ENCODE results near the gene EZH1.

Gene EZH1

DNA sequence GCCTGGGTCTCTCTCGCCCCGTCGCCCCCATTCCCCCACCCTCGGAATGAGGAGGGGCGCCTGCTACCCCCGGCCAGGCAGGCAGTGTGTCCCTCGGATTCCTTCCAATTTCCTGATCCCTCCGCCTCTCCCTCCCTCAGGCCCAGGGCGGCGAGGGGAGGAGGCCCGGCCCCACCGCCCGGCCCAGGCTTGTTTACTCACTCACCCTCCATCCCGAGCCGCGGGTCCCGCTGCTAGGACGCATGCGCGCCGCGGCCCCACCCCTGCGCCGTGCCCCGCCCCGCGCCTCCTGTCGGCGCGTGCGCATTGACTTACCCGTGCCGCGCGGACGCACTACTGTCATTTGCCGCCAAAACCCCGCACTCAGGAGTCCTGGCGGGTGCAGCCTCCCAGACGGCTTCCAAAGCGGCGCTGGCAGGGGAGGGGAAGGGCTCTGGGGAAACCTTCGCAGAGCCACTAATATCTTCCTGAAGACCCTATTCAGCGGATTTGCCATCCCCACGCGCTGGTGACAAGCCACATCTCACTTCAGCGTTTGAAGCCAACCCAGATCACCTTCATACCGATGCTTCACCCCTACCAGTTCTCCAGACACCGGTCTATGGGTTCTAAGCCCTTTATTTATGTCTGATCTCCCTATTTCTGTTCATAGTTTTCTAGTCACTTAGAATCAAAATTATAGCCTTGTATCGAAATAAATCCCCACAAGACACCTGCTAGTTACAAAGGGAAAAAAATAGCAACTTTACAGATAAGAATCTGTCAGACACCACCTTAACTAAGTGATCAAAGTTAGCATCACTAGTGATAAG is at the start of gene EZH1:
EZH1 (minus strand) TSS at position 235 of the 812 bp plus-strand sequence. CDS start 16,099 bp downstream, outside the sequence.
- peak; percentile 86 to 88 for DNase-seq (ENCODE audit: low read depth in 2 of 2)

DNA sequence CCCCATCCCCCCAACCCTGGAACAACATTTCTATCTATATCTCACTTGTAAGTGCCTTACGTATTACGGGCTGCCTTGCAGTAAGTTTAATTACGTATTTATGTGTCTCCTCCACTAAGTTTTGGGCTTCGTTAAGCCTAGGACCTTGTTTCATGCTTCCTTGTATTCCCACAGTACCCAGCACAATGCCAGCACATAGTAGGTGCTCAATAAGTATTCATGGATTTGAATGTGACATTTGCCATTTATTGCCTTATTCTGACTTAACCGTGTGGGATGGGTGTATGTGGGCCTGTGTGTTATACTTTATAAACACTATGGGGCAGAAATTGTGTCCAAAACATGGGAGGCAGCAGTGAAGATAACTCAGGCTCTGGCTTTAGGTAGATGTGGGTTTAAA is 47.7 kb upstream of the EZH1 start:
- no peak for DNase-seq (ENCODE audit: low read depth in 2 of 2)

DNA sequence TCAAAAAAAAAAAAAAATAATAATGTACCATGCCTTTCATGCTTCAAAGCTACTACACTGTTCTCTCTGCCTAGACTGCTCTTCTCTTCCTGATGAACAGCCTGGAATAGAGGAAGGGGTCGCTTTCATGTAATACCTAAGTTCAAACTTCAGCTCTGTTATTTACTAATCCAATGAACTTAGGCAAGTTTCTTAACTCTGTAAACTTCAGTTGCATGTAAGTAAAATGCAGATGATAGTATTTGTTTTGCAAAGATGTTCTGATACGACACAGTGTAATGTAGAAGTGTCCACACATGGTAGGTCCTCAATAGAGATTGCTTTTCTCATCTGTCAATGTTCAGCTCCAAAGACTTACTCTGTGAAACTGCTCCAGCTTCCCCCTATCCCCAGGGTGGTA is 47.1 kb upstream of the EZH1 start:
- no peak for DNase-seq (ENCODE audit: low read depth in 2 of 2)

DNA sequence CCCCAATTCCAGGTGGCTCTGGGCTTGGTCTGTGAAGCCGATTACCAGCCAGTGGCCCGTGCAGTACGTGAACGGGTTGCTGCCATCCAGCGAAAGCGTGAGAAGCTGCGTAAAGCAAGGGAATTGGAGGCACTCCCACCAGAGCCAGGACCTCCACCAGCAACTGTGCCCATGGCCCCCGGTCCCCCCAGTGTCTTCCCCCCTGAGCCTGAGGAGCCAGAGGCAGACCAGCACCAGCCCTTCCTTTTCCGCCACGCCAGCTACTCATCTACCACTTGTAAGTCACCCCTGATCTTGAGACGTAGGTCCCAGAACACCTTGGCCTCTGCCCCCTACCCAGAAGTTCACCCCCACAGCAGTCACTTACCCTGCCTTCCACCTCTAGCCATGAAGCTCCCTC is 42.4 kb upstream of the EZH1 start:
- DNase-seq (ENCODE audit: low read depth in 2 of 2), result no peak

DNA sequence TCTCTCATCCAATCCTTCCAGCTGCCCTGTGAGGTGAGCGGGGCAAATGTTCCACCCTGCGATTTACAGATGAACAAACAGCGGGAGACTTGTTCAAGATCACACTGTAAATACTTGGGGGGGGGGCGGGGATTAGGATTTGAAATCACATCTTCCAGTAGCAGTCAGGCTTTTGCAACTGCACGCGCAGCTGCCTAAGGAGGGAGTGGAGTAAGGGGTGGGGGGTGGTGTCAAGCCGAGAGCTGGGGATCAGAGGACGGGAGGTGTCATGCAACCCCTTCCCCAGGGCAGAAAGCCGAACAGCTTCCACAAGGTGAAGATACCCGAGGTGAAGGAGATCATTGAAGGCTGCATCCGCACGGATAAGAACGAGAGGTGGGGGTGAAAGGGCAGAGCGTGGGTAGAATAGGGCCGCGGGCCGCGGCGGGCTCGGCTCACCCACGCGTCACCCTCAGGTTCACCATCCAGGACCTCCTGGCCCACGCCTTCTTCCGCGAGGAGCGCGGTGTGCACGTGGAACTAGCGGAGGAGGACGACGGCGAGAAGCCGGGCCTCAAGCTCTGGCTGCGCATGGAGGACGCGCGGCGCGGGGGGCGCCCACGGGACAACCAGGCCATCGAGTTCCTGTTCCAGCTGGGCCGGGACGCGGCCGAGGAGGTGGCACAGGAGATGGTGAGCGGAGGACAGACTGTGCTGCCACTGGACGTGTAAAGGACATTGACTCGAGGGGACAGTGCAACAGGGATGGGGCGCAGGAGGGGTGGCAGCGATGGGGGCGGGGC is 40.2 kb upstream of the EZH1 start:
- DNase-seq (ENCODE audit: low read depth in 2 of 2), result no peak

DNA sequence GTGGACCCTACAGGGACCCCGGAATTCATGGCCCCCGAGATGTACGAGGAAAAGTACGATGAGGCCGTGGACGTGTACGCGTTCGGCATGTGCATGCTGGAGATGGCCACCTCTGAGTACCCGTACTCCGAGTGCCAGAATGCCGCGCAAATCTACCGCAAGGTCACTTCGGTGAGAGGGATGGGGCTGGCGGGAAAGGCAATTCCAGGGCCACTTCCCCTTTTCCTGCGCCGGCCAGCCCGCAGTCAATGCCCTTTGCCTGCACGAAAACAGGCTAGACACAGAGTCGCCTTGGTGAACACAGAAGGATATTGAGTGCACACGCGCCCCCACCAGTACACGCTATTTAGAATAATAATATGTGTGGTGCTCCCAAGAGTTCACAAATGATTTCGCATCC is 39.6 kb upstream of the EZH1 start:
- DNase-seq (ENCODE audit: low read depth in 2 of 2), result no peak

DNA sequence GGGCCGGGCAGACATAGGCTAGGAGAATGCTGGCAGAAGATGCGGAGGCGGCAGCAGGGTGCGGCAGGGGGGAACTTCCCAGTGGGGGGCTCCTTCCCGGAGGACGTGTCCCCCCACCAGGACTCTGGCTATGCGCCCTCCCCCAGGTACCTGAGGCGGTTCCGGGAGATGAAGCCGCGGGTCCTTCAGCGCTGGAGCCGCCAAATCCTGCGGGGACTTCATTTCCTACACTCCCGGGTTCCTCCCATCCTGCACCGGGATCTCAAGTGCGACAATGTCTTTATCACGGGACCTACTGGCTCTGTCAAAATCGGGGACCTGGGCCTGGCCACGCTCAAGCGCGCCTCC is 38.9 kb upstream of the EZH1 start:
- DNase-seq (ENCODE audit: low read depth in 2 of 2), result no peak

DNA sequence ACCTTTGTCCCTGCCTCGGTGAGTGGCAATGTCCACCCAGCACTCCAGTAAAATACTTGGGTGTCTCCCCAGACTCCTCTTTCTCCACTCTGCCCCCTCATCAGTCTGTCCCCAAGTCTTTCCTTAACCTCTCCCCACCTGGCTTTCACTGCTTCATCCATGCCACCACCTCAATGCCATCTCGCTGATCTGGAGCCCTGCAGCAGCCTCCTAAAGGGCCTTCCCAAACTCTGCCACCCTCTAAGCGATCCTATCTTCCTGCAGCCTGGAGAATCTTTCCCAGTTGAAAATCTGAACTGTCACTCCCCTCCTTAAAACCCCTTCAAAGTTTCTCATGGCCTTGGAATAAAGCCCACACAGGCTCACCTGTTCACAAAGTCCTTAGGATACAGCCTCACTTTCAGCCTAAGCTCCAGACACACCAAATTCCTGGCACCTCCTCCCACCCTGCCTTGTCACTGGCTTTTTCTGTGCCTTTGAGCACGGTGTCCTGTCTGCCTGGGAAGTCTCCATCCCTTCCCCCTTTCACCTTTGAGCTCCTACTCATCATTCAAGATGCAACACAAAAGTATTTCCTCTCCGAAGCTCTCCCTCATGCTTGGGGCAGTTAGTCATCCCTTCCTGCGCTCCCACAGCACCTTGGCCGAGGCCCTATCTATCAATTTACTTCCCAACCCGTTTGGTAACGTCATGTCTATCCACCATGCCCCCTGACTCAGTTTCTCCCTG is 38.4 kb upstream of the EZH1 start:
- no peak for DNase-seq (ENCODE audit: low read depth in 2 of 2)

DNA sequence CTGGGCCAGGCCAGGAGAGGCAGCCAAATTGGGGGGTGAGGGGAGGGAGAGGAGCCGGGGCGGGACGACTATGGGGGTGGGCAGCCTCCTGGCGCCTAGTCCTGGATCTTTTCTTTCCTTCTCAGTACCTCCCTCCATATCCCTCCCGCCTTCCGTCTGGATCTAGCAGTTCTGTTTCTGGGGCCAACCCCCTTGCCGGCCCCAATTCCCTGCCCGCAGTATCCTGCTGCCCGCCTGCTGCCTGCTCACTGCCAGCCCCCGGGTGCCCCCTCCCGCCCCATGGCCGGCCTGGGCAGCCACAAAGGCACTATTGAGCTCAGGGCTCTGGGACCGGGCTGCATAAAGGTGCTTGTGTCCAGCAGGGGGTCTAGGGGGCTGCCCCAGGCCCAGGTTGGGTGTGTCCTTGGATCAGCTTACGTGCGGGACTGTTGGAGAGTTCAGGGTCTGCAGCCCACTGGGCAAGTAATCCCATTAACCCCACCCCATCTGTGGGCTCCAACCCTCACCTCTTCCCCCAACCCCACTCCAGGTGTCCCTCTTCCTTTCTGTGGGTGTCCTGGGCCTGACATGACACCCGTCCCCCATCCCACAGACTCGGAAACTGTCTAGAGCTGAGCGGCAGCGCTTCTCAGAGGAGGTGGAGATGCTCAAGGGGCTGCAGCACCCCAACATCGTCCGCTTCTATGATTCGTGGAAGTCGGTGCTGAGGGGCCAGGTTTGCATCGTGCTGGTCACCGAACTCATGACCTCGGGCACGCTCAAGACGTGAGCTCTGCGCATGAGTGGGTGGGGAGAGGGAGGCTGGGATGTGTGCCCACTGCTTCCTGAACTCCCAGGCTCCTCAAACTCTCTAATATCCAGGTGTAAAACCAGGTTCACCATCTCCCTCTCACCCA is 37.6 kb upstream of the EZH1 start:
- no peak for DNase-seq (ENCODE audit: low read depth in 2 of 2)

DNA sequence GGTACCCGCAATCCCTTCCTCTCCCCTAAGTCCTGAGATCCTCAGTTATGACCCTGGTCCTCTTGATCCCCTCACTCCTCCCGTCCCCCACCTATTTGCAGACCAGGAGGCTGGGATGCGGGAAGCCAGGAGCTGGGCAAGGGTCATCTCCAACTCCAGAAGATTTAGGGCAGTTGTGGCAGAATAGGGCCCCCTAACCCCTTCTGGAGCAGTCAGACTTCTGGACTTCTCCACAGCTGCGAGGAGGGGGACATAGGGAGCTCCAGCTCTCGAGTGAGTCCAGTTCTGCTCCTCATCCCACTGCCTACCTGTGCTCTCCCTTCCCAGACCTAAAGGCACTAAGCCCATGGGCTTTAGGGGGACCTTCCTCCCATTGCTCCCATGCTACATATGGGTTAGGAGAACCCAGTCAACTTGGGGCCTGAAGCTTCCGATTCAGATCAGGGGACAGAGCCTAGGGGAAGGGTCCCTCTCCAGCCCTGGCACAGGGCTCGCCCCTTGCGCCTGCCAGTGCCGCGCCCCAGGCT is 36.9 kb upstream of the EZH1 start:
- DNase-seq (ENCODE audit: low read depth in 2 of 2), result no peak

DNA sequence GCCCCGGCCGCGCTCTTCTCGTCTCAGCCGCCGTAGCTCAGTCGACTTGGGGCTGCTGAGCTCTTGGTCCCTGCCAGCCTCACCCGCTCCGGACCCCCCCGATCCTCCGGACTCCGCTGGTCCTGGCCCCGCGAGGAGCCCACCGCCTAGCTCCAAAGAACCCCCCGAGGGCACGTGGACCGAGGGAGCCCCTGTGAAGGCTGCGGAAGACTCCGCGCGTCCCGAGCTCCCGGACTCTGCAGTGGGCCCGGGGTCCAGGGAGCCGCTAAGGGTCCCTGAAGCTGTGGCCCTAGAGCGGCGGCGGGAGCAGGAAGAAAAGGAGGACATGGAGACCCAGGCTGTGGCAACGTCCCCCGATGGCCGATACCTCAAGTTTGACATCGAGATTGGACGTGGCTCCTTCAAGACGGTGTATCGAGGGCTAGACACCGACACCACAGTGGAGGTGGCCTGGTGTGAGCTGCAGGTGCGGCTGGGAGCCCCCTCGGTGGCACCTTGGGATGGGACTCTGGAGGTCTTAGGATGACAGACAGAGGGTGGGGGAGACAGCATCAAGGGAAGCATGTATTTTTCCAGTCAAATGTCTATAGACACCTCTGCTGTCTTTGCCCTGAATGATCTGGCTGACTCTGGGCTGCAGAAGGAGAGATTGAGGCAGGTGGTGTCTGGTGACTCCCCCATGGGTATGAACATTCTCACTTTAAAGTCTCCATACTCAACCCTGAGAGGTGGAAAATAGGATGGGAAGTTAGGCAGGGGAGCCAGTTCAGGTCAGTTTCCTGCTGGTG is 36.2 kb upstream of the EZH1 start:
- DNase-seq (ENCODE audit: low read depth in 2 of 2), result no peak

DNA sequence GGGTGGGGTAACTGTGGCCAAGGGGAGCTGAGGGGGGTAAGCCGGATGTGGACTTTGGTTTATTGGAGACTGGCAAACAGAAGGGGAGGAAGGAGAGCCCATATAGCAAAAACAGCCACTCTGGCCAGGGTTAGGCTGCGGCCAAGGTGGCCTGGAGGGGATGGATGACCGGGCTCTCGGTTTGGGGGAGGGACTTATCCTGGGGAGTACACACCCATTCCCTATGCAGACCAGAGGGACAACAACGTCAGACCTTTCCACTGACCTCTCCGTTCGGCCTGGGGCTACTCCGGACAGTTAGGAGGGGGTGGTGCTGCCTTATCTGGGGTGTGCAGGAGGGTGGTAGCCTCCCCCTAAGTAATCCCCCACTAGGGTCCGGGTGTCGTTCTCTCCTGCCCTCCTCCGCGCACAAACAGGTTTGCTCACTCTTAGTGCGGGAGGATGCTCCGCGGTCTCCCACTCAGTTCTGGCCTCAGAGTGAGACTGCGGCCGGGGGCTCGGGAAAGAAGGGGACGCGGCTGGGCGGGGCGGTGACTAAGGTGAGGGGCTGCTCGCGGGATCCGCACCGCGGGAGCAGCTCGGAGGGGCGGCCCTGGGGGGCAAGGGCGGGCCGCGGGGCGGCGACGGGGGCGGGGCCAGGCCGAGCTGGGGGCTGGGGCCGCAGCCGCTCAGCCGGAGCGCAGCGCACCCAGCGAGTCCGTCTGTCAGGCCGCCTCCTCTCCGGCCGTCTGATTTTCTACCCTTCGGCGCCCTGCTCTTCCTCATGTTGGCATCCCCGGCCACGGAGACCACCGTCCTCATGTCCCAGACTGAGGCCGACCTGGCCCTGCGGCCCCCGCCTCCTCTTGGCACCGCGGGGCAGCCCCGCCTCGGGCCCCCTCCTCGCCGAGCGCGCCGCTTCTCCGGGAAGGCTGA is 35.4 kb upstream of the EZH1 start, which contains the start of gene WNK4:
WNK4 (plus strand) TSS at position 675 of the 915 bp plus-strand sequence; CDS start at position 764, 89 bp downstream.
- no peak for DNase-seq (ENCODE audit: low read depth in 2 of 2)

DNA sequence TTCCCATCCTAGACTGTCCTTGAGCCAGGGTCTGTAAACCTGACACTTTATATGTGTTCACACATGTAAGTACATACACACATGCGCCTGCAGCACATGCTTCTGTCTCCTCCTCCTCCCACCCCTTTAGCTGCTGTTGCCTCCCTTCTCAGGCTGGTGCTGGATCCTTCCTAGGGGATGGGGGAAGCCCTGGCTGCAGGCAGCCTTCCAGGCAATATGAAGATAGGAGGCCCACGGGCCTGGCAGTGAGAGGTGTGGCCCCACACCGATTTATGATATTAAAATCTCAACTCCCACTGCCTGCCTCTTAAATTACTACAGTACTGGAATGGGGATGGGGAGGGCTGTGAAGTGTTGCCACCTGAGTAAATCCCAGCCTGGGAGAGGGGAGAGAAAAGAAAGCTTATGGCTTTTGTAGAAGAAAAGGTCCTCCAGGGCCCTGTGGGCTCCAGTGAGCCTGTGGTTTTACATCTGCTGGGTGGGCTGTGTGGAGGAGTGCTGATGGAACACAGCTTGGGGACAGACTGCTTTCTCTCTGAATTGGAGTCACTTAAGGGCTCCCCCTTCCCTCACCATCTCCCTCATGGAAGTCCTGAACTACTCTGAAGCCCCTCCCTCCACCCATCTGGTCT is 34.6 kb upstream of the EZH1 start:
- no peak for DNase-seq (ENCODE audit: low read depth in 2 of 2)

DNA sequence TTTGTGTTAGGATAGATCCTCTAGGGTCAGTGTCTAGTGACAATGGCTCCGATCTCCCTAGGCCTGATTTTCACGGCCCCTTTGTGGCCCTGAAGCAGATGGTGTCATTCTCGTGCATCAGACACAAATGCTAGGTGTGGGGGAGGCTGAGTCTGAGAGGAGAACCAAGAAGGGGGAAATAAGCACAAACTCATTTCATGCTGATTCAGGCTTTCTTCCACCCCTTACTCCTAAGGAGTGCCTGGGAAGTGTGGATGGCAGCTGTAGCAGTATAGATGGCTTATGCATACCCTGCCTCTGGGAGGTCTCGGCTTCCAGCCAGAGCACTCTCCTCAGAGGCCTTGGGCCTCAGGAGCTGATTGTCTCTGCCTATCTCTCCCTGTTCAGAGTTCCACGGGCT is 33.7 kb upstream of the EZH1 start:
- DNase-seq (ENCODE audit: low read depth in 2 of 2), result no peak

DNA sequence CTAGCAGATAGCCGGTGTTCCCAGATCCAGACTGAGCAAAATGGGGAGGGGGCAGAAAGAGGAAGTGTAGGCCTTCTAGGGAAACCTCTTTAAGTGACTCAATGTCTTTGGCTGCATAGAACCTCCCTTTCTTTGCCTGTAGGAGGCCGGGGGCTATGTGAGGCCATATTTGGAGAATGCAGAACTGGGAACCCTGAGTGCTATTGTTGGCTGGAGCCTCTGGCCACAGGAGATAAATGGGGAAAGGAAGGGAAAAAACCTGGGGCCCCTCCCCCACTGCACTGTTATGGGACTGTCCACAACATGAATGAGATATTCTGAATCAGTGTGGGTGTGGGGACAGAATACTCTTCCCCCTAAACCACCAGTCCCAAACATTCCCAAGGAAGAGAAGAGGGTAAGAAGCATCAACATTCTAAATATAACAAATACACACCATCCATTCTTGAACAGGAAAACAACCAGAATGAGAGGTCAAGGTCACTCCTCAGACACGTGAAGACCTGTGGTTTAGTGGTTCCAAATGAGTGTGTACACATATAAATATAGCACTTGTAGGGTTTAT is 30.8 kb upstream of the EZH1 start:
- DNase-seq (ENCODE audit: low read depth in 2 of 2), result no peak

DNA sequence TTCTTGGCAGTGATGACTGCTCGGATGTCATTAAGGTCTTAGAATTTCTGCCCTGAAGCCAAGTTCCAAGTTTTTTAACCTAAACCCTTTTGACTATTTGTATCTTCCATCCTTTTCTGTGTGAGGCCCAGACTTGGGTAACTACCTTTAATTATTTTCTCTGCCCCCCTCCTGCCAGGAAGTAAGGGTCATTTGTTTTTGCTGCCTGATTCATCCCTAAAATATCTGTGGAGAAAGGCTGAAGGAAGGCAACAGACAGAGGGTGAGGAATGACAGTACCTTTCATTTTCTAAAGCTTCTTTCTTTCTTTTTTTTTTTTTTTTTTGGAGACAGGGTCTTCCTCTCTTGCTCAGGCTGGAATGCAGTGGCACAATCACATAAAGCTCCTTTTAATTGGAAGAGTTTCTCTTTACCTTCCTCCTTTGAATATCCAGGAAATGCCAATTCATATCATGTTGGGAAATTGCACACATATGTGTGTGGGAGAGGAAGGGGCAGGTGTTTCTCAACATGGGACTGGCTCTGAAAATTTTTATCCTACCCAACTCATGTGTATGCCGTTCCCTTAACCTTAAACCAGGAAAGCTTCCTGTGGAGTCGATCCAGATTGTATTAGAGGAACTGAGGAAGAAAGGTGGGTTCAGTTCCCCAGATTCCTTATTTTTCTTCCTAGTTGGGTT is 29.4 kb upstream of the EZH1 start:
- DNase-seq (ENCODE audit: low read depth in 2 of 2), result no peak

DNA sequence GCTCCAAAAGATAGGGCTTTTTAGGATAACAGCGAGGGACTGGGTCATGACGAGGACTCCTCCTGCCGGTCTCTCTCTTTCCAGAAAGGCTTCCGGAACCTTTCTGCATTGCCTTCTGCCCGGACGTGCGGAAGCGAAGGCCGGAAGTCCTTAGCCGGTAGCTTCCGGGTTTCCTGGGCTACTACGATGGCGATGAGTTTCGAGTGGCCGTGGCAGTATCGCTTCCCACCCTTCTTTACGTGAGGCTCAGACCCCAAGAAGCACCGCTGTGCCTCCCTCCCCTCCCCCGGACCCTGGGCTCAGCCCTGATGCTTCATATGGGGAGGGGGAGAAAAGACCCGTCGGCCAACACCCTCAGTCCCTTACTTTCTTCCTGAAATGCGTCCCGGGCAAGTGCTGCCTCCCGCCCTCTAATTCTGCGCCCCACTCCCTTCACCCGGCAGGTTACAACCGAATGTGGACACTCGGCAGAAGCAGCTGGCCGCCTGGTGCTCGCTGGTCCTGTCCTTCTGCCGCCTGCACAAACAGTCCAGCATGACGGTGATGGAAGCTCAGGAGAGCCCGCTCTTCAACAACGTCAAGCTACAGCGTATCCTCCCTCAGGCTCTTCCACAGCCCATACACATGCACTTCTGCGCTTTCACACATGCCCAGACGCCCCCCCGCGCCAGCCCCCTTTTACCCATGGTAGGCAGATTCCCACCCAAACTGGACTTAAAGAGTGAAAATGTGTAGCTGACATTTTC is 28.6 kb upstream of the EZH1 start, which contains the start of gene VPS25:
VPS25 (plus strand) TSS at position 160 of the 746 bp plus-strand sequence; CDS start at position 187, 27 bp downstream.
- DNase-seq (ENCODE audit: low read depth in 2 of 2), result peak; percentile 59 to 61

All from stimulated activated CD4-positive, alpha-beta T cell treated with anti-CD3 and anti-CD28 coated beads, Interleukin-12 subunit alpha, Interleukin-12 subunit beta, amount 100 ng/mL, for 24 hours (primary cell).